Activated naive CD4-positive, alpha-beta T cell treated with anti-CD3 and anti-CD28 coated beads, Interleukin-2, amount 50 U/mL, for 16 hours (primary cell): ENCODE measurements around the gene ANGPTL2.
A peak's percentile ranks its signal among the peaks of the same experiment; 100 is the strongest.
"Not testable (repeated sequence)": the region's sequence is repeated elsewhere in the genome, so short reads cannot be mapped to it uniquely, and the experiment has no call there.

Source experiments
- DNase-seq: peaks from one replicate; pipeline ENCODE4 v3.0.0-alpha.2; 2020

Gene ANGPTL2

GRCh38 chr9:127122176-127123063, at the start of gene ANGPTL2:
TSS of gene ANGPTL2 (minus strand) at chr9:127122635. CDS start at chr9:127108731, 13,904 bp downstream.
- DNase-seq, result no peak

DNA sequence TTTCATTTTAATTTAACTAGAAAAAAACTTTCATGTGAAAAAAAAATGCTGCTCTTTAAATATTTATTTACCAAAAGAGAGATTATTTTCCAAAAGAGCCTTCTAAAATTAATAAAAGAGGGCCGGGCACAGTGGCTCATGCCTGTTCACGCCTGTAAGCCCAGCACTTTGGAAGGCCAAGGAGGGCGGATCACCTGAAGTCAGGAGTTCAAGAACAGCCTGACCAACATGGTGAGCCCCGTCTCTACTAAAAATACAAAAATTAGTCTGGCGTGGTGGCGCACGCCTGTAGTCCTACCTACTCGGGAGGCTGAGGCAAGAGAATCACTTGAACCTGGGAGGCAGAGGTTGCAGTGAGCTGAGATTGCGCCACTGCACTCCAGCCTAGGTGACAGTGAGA, 48.9 kb upstream of the ANGPTL2 start:
- not testable (repeated sequence) for DNase-seq

- peak; percentile 4 for DNase-seq
Measured at GRCh38 chr9:127170652-127171051, 48.2 kb upstream of the ANGPTL2 start.

GRCh38 chr9:127170103-127170502, 47.7 kb upstream of the ANGPTL2 start:
- DNase-seq, result no peak

DNA sequence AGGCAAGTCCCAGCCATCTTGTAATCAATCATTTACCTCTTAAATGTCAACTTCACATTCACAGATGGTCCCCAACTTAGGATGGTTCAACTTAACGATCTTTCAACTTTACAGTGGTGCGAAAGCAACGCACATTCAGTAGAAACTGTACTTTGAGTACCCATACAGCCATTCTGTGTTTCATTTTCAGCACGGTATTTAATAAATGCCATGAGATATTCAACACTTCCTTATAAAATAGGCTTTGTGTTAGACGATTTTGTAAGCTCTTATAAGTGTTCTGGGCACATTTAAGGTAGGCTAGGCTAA, 47.1 kb upstream of the ANGPTL2 start:
- DNase-seq, result no peak

DNA sequence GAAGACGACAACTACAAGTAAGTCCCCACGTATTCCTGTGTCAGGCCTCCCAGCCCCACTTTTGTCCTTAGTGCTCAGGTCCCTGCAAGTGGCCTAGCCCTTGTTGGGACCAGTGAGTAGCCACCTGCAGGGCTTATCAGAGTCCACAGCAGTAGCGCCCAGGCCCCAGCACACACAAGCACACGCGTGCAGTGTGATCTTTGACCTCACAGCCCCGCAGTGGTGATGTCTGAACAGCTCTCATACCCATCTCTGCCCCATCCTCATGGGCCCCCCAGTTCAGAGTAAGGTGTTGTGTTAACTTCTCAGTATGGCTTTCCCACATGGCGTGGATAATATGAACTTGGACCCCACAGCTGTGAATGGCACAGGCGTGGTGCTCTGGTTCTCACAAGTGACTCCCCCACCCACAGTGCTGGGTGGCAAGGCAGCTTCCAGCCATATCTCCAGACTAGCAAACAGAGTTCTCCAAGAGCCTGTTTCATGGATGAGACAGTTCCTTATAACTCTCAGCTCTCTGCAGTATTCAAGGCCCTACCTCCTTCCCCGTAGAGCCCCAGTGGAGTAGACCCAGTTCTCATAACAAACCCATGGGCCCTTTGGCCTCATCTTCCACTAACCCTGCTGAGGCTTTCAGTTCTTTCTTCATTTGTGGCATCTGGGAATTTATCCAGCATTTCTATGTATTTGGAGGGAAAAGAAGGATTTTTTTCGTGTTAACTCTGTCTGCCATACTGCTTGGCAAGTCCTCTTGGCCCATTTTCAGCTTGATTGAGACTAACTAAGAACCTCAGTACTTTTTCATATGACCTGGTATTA, 46.5 kb upstream of the ANGPTL2 start:
- DNase-seq, result no peak

GRCh38 chr9:127167560-127168326, 45.3 kb upstream of the ANGPTL2 start:
- no peak for DNase-seq

DNA sequence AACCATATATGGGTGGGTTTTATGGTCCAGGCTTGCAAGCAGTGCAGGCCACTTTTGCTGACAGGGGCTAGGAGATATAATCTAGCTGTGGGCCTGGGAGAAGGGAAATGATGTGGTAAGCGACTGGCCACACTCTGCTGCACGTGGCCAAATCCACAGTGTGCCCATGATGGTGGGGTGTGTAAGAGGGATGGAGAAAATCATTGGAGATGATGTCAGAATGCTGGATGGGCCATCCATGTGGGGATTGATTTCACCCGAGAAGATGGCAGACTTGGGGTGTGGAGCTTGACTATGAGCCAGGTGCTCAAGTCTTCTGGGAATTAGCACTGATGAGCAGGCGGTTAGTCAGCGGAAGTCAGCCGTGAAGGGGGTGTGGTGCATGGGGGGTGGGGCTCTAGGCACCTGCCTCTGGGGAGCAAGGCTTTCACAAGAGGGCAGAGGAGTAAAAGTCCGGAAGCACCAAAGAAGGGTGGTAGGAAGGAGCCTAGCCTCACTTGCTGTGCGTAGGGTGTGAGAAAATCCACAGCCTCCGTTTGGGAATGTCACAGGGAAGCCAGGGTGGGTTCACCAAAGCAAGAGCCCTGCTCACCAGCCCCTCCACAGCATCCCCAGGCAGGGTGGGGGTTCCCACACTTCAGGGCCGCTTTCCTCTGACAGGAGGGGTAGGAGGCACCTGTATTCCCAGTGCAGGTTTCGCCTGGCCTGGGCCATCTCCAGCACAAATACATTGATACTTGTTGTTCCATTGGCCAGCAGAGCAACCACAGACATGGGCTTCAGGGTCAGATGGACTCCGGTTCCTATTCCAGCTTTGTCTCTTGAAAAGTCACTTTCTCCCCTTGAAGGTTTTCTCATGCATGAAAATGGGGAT, 44.5 kb upstream of the ANGPTL2 start:
- no peak for DNase-seq

DNA sequence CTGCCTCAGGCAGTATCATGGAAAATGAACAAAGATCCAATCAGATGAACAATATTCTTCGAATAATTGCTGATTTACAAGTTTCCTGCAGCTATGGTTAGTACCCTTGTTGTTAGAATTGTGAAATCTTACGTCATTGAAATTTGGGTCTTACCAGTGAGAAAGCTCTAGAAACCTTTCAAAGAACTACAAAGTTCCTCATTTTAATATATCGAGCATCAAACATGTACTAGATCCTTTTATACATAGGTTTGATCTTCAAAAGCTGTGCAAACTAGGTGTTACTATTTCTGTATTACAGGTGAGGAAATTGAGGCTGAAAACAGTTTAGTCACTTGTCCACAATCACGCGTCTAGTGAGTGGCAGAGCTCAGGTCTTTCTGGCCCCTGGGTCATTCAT, 43.7 kb upstream of the ANGPTL2 start:
- DNase-seq, result no peak

DNA sequence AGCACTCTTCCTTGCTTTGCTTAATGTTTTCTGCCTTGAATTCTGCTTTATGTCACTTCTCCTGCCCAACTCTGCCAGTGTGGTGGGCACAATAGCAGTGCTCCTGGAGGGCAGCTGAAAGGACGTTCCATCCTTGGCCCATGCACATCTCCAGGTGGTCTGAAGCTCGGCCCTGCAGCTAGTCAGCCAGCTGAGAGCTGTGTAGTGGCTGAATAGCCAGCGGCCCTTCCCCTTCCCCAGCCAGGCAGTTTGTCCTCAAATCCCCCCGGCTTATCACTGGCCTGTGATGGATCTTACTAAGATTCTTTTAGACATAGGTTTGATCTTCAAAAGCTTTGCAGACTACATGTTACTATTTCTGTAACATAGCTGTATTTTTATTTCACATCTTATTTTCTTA, 42.7 kb upstream of the ANGPTL2 start:
- peak; percentile 3 for DNase-seq

- DNase-seq, result no peak
Measured at GRCh38 chr9:127163409-127163808, 41.0 kb upstream of the ANGPTL2 start.

GRCh38 chr9:127162864-127163365, 40.5 kb upstream of the ANGPTL2 start:
- no peak for DNase-seq

DNA sequence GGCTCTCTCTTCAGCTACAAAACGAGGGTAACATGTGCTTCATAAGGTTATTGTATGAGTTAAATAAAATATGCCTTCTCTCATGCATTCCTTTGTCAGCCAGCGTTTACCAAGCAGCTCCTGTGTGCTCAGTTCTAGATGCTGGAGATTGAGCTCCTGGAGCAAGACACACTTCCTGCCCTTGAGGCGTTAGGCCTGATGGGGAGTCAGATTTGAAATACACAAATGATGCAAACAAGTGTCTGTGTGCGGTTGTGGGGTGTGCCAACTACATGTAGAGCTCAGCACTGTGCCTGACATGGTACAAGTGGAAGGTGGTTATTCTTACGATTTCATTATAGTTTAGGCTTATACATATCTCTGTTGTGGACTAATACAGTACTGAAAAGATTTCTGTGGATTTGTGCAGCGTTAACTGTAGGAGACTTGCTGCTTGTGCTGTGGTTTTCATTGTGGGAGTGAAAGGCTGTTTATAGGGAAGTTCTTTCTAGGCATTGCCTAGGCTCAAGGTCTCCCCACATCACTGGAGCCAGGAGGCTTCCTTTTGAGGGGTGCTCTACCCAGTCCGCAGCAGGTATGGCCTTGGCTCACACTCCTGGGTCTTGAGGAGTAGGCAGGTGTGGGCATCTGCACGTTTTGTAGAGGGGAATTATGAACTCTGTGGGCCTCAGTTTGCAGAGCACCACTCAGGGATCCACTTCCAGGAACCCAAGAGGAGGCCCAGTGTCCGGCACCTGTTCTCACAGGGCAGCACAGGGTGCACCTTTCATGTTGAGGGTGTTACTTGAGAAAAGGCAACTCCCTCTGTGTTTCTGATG, 39.8 kb upstream of the ANGPTL2 start:
- DNase-seq, result no peak

- DNase-seq, result no peak
Measured at GRCh38 chr9:127161081-127161624, 38.7 kb upstream of the ANGPTL2 start.

DNA sequence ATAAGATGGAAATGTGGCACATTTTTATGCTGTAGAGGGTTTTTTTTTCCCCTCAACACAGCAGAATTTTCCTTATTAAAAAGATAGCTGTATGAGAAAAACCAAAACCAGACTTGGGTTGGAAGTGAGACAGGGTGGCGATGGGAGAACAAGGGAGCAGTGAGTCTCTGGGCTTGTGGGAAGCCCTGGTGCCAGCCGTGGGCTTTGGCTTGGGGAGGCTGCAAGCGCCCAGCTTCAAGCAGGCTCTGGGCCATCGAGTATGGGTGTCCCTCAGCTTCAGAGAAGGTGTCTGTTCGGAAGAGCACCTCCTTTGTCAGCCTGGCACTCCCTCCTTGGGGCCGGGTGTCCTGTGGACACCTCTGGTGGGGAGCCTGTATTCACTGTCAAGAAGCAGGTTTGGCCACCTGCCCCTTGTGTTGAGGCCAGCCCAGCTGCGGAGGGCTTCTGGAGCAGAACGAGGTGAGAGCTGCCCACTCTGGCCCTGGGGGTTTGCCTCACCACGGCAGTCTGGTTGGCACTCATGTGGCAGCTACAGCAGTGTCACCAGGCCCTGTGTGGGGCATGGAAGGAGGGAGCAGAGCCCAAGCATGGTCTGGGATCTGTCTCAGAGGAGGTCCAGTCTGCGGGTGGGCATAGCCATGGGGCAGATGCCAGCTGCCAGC, 37.6 kb upstream of the ANGPTL2 start:
- DNase-seq, result peak; percentile 4

- no peak for DNase-seq
Measured at GRCh38 chr9:127159325-127159801, 36.9 kb upstream of the ANGPTL2 start.

GRCh38 chr9:127158786-127159324, 36.4 kb upstream of the ANGPTL2 start:
- DNase-seq, result no peak

GRCh38 chr9:127155314-127155960, 33.0 kb upstream of the ANGPTL2 start:
- no peak for DNase-seq
